ENCODE measurements around the gene IFTAP. TPM values are rescaled to one million over a fixed set of nuclear protein-coding genes. Genes with fewer than 3 reads are reported as not detected.

Gene IFTAP
- total and polyA plus RNA-seq, 2 of the 13 experiments (the other 11 are each of a cell fraction or from before 2014, with no cell fraction given), result 11.3 to 29.4 TPM

DNA sequence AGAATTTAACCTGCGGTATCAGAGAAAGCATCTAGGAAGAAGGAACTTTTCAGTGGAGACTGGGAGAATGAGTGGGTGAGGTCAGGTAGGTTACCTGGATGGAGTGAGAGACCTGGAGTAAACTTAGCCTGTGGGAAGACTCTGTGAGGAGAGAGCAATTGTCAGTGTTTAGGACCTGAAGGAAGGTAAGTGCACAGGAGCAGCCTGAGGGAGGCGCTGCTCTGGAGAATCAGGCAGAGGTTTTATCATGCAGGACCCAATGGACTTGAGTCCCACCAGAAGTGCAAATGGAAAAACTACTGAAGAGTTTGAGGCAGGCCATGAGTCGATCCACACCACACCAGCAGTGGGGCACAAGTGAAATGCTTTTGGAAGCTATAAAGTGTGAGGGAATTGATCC, 10.6 kb upstream of the IFTAP start (continued):
- TF ChIP-seq GMEB1 (CRISPR knock-in tag; IDR thresholded peaks at IDR 0.05; ENCODE audit: borderline replicate concordance) (no peak), NR2F1 (CRISPR knock-in tag; IDR thresholded peaks at IDR 0.05) (no peak), ZNF775 (CRISPR knock-in tag; IDR thresholded peaks at IDR 0.05; ENCODE audit: borderline replicate concordance) (no peak), FOXK1 (CRISPR knock-in tag; IDR thresholded peaks at IDR 0.05; ENCODE audit: borderline replicate concordance, low read depth) (no peak)

DNA sequence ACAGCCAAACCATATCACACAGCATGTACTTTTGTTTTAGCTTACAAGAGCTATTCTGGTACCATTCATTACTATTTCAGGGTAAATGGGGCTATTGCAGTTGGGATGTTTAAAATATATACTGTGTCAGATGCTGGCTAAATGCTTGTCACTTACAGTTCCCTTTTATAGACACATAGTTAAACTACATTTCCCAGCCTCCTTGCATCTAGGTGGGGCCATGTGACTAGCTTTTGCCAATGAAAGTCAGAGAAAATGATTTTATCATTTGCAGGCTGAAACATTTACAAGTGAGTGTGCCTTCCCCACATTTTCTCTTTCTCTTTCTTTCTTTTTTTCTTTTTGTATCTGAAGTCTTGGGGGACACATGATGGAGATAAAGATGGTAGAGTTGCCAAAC, 7.8 kb upstream of the IFTAP start:
- intact Hi-C loops (cut with micrococcal nuclease; ENCODE audit: unreplicated experiment), result loop anchor here (10.0 kb wide), 1 partner anchor 72 kb away; the partner anchor contains the start of gene TRAF6
- Histone ChIP-seq H3K4me1 (ENCODE audit: insufficient read depth, low read length) (no peaks in the 10 kb centered on the region), H3K27ac (ENCODE audit: extremely low read length, insufficient read depth, low read length) (no peak overlapping the region), H3K79me2 (ENCODE audit: insufficient read depth, low read length) (no peaks in the 10 kb centered on the region), H4K20me1 (ENCODE audit: insufficient read depth, low read length) (no peaks in the 10 kb centered on the region), H3K4me2 (ENCODE audit: low read depth, low read length) (no peak overlapping the region), H3K4me3 (replicated peaks in 1 of 3; ENCODE audit: insufficient read depth in 1 of 3, low read depth in 2 of 3, low read length in 3 of 3) (no peak overlapping the region), H2AFZ (ENCODE audit: low read length) (no peak overlapping the region), H3K27me3 (ENCODE audit: control insufficient read depth in 1 of 2, insufficient read depth in 2 of 2, low read length in 2 of 2) (no peaks in the 10 kb centered on the region), H3K9ac (ENCODE audit: insufficient read depth, low read depth, low read length) (no peak overlapping the region), H3K36me3 (replicated peaks in 1 of 2; ENCODE audit: control insufficient read depth in 1 of 2, insufficient read depth in 2 of 2, low read length in 2 of 2) (no peaks in the 10 kb centered on the region), H3K9me3 (ENCODE audit: low read length) (peaks cover 1% of the 10 kb centered on the region; the same call in 1 of the 2 replicates)
- CTCF ChIA-PET (ENCODE audit: low intra/inter-chr PET ratio, low total read pairs), result no interaction called here
- DNase-seq (ENCODE audit: low spot score) (no peak), FAIRE-seq (no peak), ATAC-seq (no peak)
- POLR2A ChIA-PET, result no interaction called here
- in situ Hi-C loops (cut with HindIII; ENCODE audit: extremely low pct_ligation_motif_present, low pct_unique_long_range_greater_than_20kb), result no loop called here
- no TSS peak for BruUV-seq (replicated peaks)
- TF ChIP-seq ZNF143 (CRISPR knock-in tag; IDR thresholded peaks at IDR 0.05), result peak; percentile 32; the same call in 1 of the 2 replicates
- TF ChIP-seq DDIT3 (CRISPR knock-in tag; IDR thresholded peaks at IDR 0.05), result no peak
- TF ChIP-seq ZNF232 (CRISPR knock-in tag; IDR thresholded peaks at IDR 0.05; ENCODE audit: borderline replicate concordance), result no peak
- TF ChIP-seq MBNL3 (CRISPR knock-in tag; conservative IDR thresholded peaks at IDR 0.05), result no peak
- TF ChIP-seq, protein P1, sequence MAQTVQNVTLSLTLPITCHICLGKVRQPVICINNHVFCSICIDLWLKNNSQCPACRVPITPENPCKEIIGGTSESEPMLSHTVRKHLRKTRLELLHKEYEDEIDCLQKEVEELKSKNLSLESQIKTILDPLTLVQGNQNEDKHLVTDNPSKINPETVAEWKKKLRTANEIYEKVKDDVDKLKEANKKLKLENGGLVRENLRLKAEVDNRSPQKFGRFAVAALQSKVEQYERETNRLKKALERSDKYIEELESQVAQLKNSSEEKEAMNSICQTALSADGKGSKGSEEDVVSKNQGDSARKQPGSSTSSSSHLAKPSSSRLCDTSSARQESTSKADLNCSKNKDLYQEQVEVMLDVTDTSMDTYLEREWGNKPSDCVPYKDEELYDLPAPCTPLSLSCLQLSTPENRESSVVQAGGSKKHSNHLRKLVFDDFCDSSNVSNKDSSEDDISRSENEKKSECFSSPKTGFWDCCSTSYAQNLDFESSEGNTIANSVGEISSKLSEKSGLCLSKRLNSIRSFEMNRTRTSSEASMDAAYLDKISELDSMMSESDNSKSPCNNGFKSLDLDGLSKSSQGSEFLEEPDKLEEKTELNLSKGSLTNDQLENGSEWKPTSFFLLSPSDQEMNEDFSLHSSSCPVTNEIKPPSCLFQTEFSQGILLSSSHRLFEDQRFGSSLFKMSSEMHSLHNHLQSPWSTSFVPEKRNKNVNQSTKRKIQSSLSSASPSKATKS (CRISPR knock-in tag; IDR thresholded peaks at IDR 0.05), result no peak
- no peak for TF ChIP-seq JUND (CRISPR knock-in tag; IDR thresholded peaks at IDR 0.05)
- TF ChIP-seq THAP11 (CRISPR knock-in tag; IDR thresholded peaks at IDR 0.05), result peak; percentile 66; the same call in 1 of the 2 replicates

Measured in HepG2 (cell line).